ENCODE data around the gene KIF3B.

DNA sequence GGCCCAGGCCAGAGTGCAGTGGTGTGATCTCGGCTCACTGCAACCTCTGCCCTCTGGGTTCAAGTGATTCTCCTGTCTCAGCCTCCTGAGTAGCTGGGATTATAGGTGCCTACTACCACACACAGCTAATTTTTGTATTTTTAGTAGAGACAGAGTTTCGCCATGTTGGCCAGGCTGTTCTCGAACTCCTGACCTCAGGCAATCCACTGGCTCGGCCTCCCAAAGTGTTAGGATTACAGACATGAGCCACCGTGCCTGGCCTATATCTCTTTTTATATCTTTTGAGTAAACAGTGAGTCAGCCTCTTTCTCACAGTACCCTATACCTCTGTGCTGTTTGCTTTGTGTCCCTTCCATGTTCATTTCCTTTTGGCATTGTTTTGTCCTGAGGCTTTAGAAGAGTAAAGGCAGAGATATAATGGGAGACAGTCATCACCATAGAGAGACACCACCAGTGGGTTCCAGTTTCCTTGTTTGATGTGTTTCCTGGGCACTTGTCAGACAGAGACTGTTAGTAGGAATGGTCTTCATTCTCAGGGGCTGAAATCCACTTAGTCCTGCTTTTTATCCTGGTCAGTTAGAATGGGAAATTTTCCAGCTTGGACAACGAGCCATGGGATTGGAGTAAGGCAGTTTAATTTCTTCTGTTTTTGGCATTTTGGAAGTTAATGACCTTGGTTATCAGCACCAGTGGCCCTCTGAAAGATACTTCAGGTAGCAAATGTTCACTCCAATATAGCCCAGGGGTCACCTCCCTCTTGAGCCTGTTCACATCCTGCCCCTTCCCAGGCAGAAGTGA, 48.5 kb downstream of the KIF3B start:
- TF ChIP-seq CTCF (IDR thresholded peaks at IDR 0.05) (no peak), POLR2A (IDR thresholded peaks at IDR 0.05) (no peak)
